ENCODE data around the gene PRSS12. TPM values are rescaled to one million over a fixed set of nuclear protein-coding genes. Genes with fewer than 3 reads are reported as not detected.
"Not testable (repeated sequence)": the region's sequence is repeated elsewhere in the genome, so short reads cannot be mapped to it uniquely, and the experiment has no call there.

The PRSS12 gene
- total RNA-seq, 4 donors from 2014 or later = 2.2 to 9.2 (median 4.3) TPM

GRCh38 chr4:118268780-118269179 lies 84.0 kb downstream of the PRSS12 start:
- H3K4me3 ChIP-seq = no peak overlapping the region
- WGBS, 2 donors = 52 to 80% methylated on average over 3 of the region's 3 CpGs
- intact Hi-C loops (cut with DNase I) = no loop called here
- H3K4me1 ChIP-seq = peaks cover 0 to 7% (median 0%) of the 10 kb centered on the region in 3 donors
- TF ChIP-seq POLR2A (IDR thresholded peaks at IDR 0.05) = no peak
- TF ChIP-seq CTCF (IDR thresholded peaks at IDR 0.05) = no peak
- no peaks in the 10 kb centered on the region for H3K36me3 ChIP-seq
- DNase-seq = no peak
- no peak overlapping the region for H3K27ac ChIP-seq
- no peaks in the 10 kb centered on the region for H3K9me3 ChIP-seq
- H3K27me3 ChIP-seq = peaks cover 0 to 22% (median 0%) of the 10 kb centered on the region in 4 donors

GRCh38 chr4:118266145-118266496 lies 86.7 kb downstream of the PRSS12 start:
- Histone ChIP-seq H3K4me3 (peak overlapping the region in 2 of 4 donors; percentile 59 to 73), H3K27me3 (peaks cover 0 to 14% (median 0%) of the 10 kb centered on the region in 4 donors)
- H3K36me3 ChIP-seq; H3K27ac ChIP-seq; H3K9me3 ChIP-seq; DNase-seq; intact Hi-C loops (cut with DNase I); H3K4me1 ChIP-seq: not testable (repeated sequence)
- WGBS, 2 donors = 78 to 97% methylated on average over 4 of the region's 4 CpGs

GRCh38 chr4:118265312-118266144 lies 87.3 kb downstream of the PRSS12 start:
- Histone ChIP-seq H3K27ac (peak overlapping the region; percentile 17 to 64 (median 29)), H3K36me3 (no peaks in the 10 kb centered on the region), H3K9me3 (no peaks in the 10 kb centered on the region), H3K4me1 (peaks cover 0 to 7% (median 0%) of the 10 kb centered on the region in 3 donors), H3K27me3 (peaks cover 0 to 14% (median 0%) of the 10 kb centered on the region in 4 donors), H3K4me3 (peak overlapping the region; percentile 55 to 73 (median 57))
- TF ChIP-seq CTCF (IDR thresholded peaks at IDR 0.05) = no peak
- peak in 1 of 4 donors; percentile 22 for TF ChIP-seq POLR2A (IDR thresholded peaks at IDR 0.05)
- no peak for DNase-seq
- intact Hi-C loops (cut with DNase I) = no loop called here
- 68 to 70% methylated on average over 2 of the region's 64 CpGs for WGBS, 2 donors

- Histone ChIP-seq H3K9me3 (no peaks in the 10 kb centered on the region), H3K4me1 (peaks cover 0 to 7% (median 0%) of the 10 kb centered on the region in 3 donors), H3K27ac (no peak overlapping the region), H3K36me3 (no peaks in the 10 kb centered on the region), H3K27me3 (peaks cover 0 to 14% (median 0%) of the 10 kb centered on the region in 4 donors), H3K4me3 (no peak overlapping the region)
- 95 to 96% methylated on average over 3 of the region's 3 CpGs for WGBS, 2 donors
- intact Hi-C loops (cut with DNase I) = no loop called here
- no peak for DNase-seq
- no peak for TF ChIP-seq CTCF (IDR thresholded peaks at IDR 0.05)
- no peak for TF ChIP-seq POLR2A (IDR thresholded peaks at IDR 0.05)
Measured at GRCh38 chr4:118264096-118264495, 88.7 kb downstream of the PRSS12 start.

- intact Hi-C loops (cut with DNase I) = no loop called here
- peaks cover 0 to 2% (median 0%) of the 10 kb centered on the region in 3 donors for H3K4me1 ChIP-seq
- H3K27me3 ChIP-seq = peaks cover 0 to 8% (median 0%) of the 10 kb centered on the region in 4 donors
- TF ChIP-seq CTCF (IDR thresholded peaks at IDR 0.05) = no peak
- no peak for TF ChIP-seq POLR2A (IDR thresholded peaks at IDR 0.05)
- no peaks in the 10 kb centered on the region for H3K9me3 ChIP-seq
- DNase-seq = no peak
- no peaks in the 10 kb centered on the region for H3K36me3 ChIP-seq
- 86% methylated on average over 2 of the region's 2 CpGs for WGBS, 2 donors
- H3K27ac ChIP-seq = no peak overlapping the region
- H3K4me3 ChIP-seq = no peak overlapping the region
Measured at GRCh38 chr4:118260309-118260708, 92.5 kb downstream of the PRSS12 start.
